HepG2 (cell line): Measurements from ENCODE around the gene FBXL20. TPM values are rescaled to one million over a fixed set of nuclear protein-coding genes. Genes with fewer than 3 reads are reported as not detected.

ENCODE experiments used
- ATAC-seq: fragments of 200-7000 bp; cut with Tn5 transposase; 3 replicates; pipeline ENCODE4 v1.9.1; 2020; ENCODE audit warnings: mild to moderate bottlenecking, moderate library complexity
- BruUV-seq: library from RNA; stranded (reverse); fragments of 400-500 nt; replicated peaks from 2 replicates; lab custom pipeline; 2021; lab: Mats Ljungman, UMichigan
- CTCF ChIA-PET: fragments of 300-600 bp; formaldehyde crosslinking; extraction: SDS; loops from one replicate; lab custom pipeline; 2021; ENCODE audit warnings: low total read pairs, inconsistent platforms, low intra/inter-chr PET ratio; lab: Yijun Ruan, JAX
- POLR2A ChIA-PET: fragments of 350-600 bp; sonication (Branson Sonifier 250); formaldehyde crosslinking; loops from one replicate; lab custom pipeline; 2020; ENCODE audit warnings: antibody characterized with exemption, inconsistent platforms; lab: Yijun Ruan, JAX
- DNase-seq: peaks from one replicate; pipeline ENCODE4 v3.0.0-alpha.2; 2015; ENCODE audit warnings: low spot score
- FAIRE-seq: peaks from 3 replicates; lab custom pipeline; 2011; peaks lifted over from hg19 to GRCh38; lab: Jason Lieb, UNC
- H2AFZ ChIP-seq: one replicate; pipeline ENCODE4 v1.6.1; 2011; ENCODE audit warnings: low read length, inconsistent platforms
- H3K27ac ChIP-seq: fragments of 300-600 bp; 3 replicates; pipeline ENCODE4 v1.8.0; 2011; ENCODE audit warnings: mixed run types, mild to moderate bottlenecking, mixed read lengths, low read length, inconsistent platforms; ENCODE audit not compliant: insufficient read depth; ENCODE audit errors: extremely low read length
- H3K27me3 ChIP-seq, 2 experiments: fragments of 200-600 bp in 1 of 2; 2 replicates in 1 of 2; 3 replicates in 1 of 2; pipeline versions ENCODE4 v1.6.0 to v1.8.0; 2011; ENCODE audit warnings: low read length in 2 of 2, mild to moderate bottlenecking in 2 of 2, moderate library complexity in 2 of 2, inconsistent platforms in 1 of 2; ENCODE audit not compliant: insufficient read depth in 2 of 2, control insufficient read depth in 1 of 2
- H3K36me3 ChIP-seq, 2 experiments: fragments of 200-600 bp in 1 of 2; replicated peaks in 1 of 2; 2 replicates in 1 of 2; 3 replicates in 1 of 2; pipeline versions ENCODE4 v1.5.1 to v1.8.0; 2011; ENCODE audit warnings: low read length in 2 of 2, inconsistent platforms in 1 of 2; ENCODE audit not compliant: insufficient read depth in 2 of 2, control insufficient read depth in 1 of 2
- H3K4me1 ChIP-seq: 2 replicates; pipeline ENCODE4 v1.5.1; 2012; ENCODE audit warnings: low read length, inconsistent platforms; ENCODE audit not compliant: insufficient read depth
- H3K4me2 ChIP-seq: 2 replicates; pipeline ENCODE4 v1.6.0; 2011; ENCODE audit warnings: low read depth, low read length, inconsistent platforms
- H3K4me3 ChIP-seq, 3 experiments: fragments of 200-600 bp in 1 of 3; sonication (generic), shearing (Covaris generic) in 1 of 3; replicated peaks in 1 of 3; 2 replicates each; pipeline ENCODE4 v1.5.1; 2011 to 2016; ENCODE audit warnings: low read length in 3 of 3, inconsistent platforms in 2 of 3, low read depth in 2 of 3, mild to moderate bottlenecking in 2 of 3, control low read depth in 1 of 3, mixed read lengths in 1 of 3; ENCODE audit not compliant: insufficient read depth in 1 of 3
- H3K79me2 ChIP-seq: one replicate; pipeline ENCODE4 v1.6.1; 2011; ENCODE audit warnings: low read length, inconsistent platforms; ENCODE audit not compliant: insufficient read depth
- H3K9ac ChIP-seq: 2 replicates; pipeline ENCODE4 v1.6.0; 2011; ENCODE audit warnings: mild to moderate bottlenecking, low read depth, low read length, inconsistent platforms; ENCODE audit not compliant: insufficient read depth
- H3K9me3 ChIP-seq: 2 replicates; pipeline ENCODE4 v1.5.1; 2012; ENCODE audit warnings: mild to moderate bottlenecking, low read length
- H4K20me1 ChIP-seq: 2 replicates; pipeline ENCODE4 v1.6.0; 2011; ENCODE audit warnings: inconsistent platforms, mild to moderate bottlenecking, low read length, moderate library complexity; ENCODE audit not compliant: insufficient read depth
- FOXC1 ChIP-seq: sonication (generic); formaldehyde crosslinking; IDR thresholded peaks from 2 replicates; pipeline ENCODE4 v1.8.0; 2022; ENCODE audit warnings: mild to moderate bottlenecking, missing genetic modification reagents, borderline replicate concordance
- KDM5A ChIP-seq: fragments of 200-600 bp; sonication (generic); IDR thresholded peaks from 2 replicates; pipeline ENCODE4 v1.7.0; 2018; ENCODE audit warnings: antibody characterized with exemption, mild to moderate bottlenecking, low read length, borderline replicate concordance
- MAX ChIP-seq: IDR thresholded peaks from 2 replicates; pipeline ENCODE4 v1.6.1; 2012; ENCODE audit warnings: inconsistent platforms
- PREB ChIP-seq: sonication (generic); formaldehyde crosslinking; IDR thresholded peaks from 2 replicates; pipeline ENCODE4 v1.4.0; 2020; ENCODE audit warnings: missing genetic modification reagents
- PRMT3 ChIP-seq: sonication (generic); formaldehyde crosslinking; IDR thresholded peaks from 2 replicates; pipeline ENCODE4 v1.8.1; 2022; ENCODE audit warnings: low read depth, mild to moderate bottlenecking, moderate library complexity, missing genetic modification reagents, borderline replicate concordance
- ZBTB21 ChIP-seq: sonication (generic); formaldehyde crosslinking; IDR thresholded peaks from 2 replicates; pipeline ENCODE4 v1.4.0; 2020; ENCODE audit warnings: missing genetic modification reagents
- ZBTB26 ChIP-seq: IDR thresholded peaks from 2 replicates; pipeline ENCODE4 v1.6.1; 2016; ENCODE audit warnings: missing compliant biosample characterization, missing genetic modification reagents, borderline replicate concordance
- ZNF770 ChIP-seq: sonication (generic); formaldehyde crosslinking; IDR thresholded peaks from 2 replicates; pipeline ENCODE4 v1.5.0; 2020; ENCODE audit warnings: mild to moderate bottlenecking, missing genetic modification reagents
- ZSCAN30 ChIP-seq: sonication (generic); formaldehyde crosslinking; IDR thresholded peaks from 2 replicates; pipeline ENCODE4 v1.5.0; 2020; ENCODE audit warnings: mild to moderate bottlenecking, missing genetic modification reagents
- WGBS: methylation state at CpG from one replicate; pipeline ENCODE4 v1.1.6; 2017; ENCODE audit warnings: low lambda C conversion rate; 5-methylcytosine and 5-hydroxymethylcytosine counted together
- in situ Hi-C: cut with HindIII; loops from 2 replicates; pipeline ENCODE4 v1.10.0; 2017; ENCODE audit warnings: low pct_unique_long_range_greater_than_20kb; ENCODE audit not compliant: extremely low pct_ligation_motif_present
- intact Hi-C: fragments of 100-400 bp; cut with micrococcal nuclease; formaldehyde crosslinking; loops from one replicate; pipeline ENCODE4 v1.10.0; 2022; ENCODE audit not compliant: unreplicated experiment
- polyA plus RNA-seq, 8 experiments: library from polyadenylated mRNA; depleted of rRNA in 3 of 8; stranded (reverse) in 7 of 8; unstranded in 1 of 8; fragments of >200 nt; fragmentation: Illumina TruSeq in 4 of 8; extraction: Trizol in 4 of 8; gene quantifications; 2 replicates each; pipeline versions ENCODE4 v1.2.1 to v1.2.3, GENCODE V29; 2011 to 2016; ENCODE audit warnings: low read depth in 4 of 8, missing spikeins in 1 of 8, mixed read lengths in 1 of 8; ENCODE audit not compliant: insufficient read depth in 1 of 8
- total RNA-seq, 5 experiments: library from RNA; depleted of rRNA; stranded (reverse); fragments of >200 nt; fragmentation: Illumina TruSeq; extraction: Trizol; gene quantifications; 2 replicates each; pipeline ENCODE4 v1.2.3, GENCODE V29; 2016; ENCODE audit warnings: low read depth in 1 of 5
- TF ChIP-seq, protein P1 (sequence below): sonication (generic); formaldehyde crosslinking; IDR thresholded peaks from 2 replicates; pipeline ENCODE4 v1.4.0; 2020; ENCODE audit warnings: mild to moderate bottlenecking, missing genetic modification reagents
- TF ChIP-seq, protein P2 (sequence below): sonication (generic); formaldehyde crosslinking; IDR thresholded peaks from 2 replicates; pipeline ENCODE4 v1.4.0; 2020; ENCODE audit warnings: low read depth, missing genetic modification reagents

Gene FBXL20
- total and polyA plus RNA-seq, 2 of the 13 experiments (the other 11 are each of a cell fraction or from before 2014, with no cell fraction given) = 10.2 to 10.3 TPM

DNA sequence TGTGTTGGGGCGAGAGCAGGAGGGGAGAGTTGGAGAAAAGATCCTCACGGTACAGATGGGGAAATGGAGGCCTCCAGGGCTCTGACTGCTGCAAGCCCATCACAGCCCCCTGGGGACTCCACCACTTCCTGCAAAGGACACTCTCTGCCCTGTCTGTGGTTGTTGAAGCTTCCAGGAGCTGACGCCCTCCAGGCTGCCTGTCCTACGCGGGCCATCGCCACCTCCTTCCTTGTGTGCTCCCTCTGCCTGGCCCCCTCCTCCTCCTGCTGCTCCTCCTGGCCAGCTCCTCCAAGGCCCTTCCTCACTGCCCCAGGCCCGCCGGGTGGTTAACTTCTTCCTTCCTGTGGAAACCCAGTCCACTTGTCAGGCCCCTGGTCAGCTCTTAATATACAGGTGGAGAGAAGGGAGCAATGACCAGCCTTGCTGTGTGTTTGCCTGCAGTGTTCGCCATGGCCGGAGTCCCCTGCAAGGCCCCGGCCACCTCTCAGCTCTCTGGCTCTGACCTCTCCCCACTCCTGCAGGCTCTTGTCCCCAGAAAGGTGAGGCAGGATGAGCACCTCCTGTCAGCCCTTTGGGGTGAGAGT, 157.3 kb downstream of the FBXL20 start (continued):
- TF ChIP-seq ZSCAN30 (CRISPR knock-in tag) = no peak
- no peak for TF ChIP-seq PREB

- FAIRE-seq (no peak), ATAC-seq (no peak), DNase-seq (no peak)
- Histone ChIP-seq H3K79me2 (no peaks in the 10 kb centered on the region), H3K4me2 (no peak overlapping the region), H3K9ac (no peak overlapping the region), H2AFZ (no peak overlapping the region), H4K20me1 (no peaks in the 10 kb centered on the region), H3K36me3 (no peaks in the 10 kb centered on the region), H3K27me3 (peaks cover 0 to 5% of the 10 kb centered on the region in 2 experiments; a peak in 2 of 5 replicates), H3K9me3 (no peaks in the 10 kb centered on the region), H3K27ac (no peak overlapping the region), H3K4me1 (peaks cover 11% of the 10 kb centered on the region), H3K4me3 (no peak overlapping the region)
- in situ Hi-C loops (no loop called here), intact Hi-C loops (loop anchor here (5.0 kb wide), 1 partner anchor 51 kb away; no protein-coding TSS in a partner anchor)
- CTCF ChIA-PET = interaction anchor here (4.2 kb wide), 1 partner anchor 36 kb away, joined by 35 read pairs; no protein-coding TSS in a partner anchor
- POLR2A ChIA-PET = interaction anchor here (0.6 to 3.2 kb wide), 2 partner anchors 37 to 429 kb away, joined by 3 to 24 read pairs; no protein-coding TSS in a partner anchor
- 46% methylated on average over 8 of the region's 8 CpGs for WGBS
- BruUV-seq = no TSS peak
- TF ChIP-seq MAX (no peak), FOXC1 (no peak), ZBTB21 (CRISPR knock-in tag) (no peak), KDM5A (no peak), ZBTB26 (no peak), PRMT3 (CRISPR knock-in tag) (no peak), ZNF770 (CRISPR knock-in tag) (no peak)
- TF ChIP-seq, protein P1, sequence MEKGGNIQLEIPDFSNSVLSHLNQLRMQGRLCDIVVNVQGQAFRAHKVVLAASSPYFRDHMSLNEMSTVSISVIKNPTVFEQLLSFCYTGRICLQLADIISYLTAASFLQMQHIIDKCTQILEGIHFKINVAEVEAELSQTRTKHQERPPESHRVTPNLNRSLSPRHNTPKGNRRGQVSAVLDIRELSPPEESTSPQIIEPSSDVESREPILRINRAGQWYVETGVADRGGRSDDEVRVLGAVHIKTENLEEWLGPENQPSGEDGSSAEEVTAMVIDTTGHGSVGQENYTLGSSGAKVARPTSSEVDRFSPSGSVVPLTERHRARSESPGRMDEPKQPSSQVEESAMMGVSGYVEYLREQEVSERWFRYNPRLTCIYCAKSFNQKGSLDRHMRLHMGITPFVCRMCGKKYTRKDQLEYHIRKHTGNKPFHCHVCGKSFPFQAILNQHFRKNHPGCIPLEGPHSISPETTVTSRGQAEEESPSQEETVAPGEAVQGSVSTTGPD = no peak
- TF ChIP-seq, protein P2, sequence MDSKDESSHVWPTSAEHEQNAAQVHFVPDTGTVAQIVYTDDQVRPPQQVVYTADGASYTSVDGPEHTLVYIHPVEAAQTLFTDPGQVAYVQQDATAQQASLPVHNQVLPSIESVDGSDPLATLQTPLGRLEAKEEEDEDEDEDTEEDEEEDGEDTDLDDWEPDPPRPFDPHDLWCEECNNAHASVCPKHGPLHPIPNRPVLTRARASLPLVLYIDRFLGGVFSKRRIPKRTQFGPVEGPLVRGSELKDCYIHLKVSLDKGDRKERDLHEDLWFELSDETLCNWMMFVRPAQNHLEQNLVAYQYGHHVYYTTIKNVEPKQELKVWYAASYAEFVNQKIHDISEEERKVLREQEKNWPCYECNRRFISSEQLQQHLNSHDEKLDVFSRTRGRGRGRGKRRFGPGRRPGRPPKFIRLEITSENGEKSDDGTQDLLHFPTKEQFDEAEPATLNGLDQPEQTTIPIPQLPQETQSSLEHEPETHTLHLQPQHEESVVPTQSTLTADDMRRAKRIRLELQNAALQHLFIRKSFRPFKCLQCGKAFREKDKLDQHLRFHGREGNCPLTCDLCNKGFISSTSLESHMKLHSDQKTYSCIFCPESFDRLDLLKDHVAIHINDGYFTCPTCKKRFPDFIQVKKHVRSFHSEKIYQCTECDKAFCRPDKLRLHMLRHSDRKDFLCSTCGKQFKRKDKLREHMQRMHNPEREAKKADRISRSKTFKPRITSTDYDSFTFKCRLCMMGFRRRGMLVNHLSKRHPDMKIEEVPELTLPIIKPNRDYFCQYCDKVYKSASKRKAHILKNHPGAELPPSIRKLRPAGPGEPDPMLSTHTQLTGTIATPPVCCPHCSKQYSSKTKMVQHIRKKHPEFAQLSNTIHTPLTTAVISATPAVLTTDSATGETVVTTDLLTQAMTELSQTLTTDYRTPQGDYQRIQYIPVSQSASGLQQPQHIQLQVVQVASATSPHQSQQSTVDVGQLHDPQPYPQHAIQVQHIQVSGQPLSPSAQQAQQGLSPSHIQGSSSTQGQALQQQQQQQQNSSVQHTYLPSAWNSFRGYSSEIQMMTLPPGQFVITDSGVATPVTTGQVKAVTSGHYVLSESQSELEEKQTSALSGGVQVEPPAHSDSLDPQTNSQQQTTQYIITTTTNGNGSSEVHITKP (CRISPR knock-in tag) = no peak
These were observed 158.3 kb downstream of the FBXL20 start for GRCh38 chr17:39243155-39243554.
